Heart left ventricle (tissue), 16 donors: ENCODE results near the gene FAM120AOS. TPM values are rescaled to one million over a fixed set of nuclear protein-coding genes. Genes with fewer than 3 reads are reported as not detected.

Experiments
- ATAC-seq, 4 donors: fragments of 200-7000 bp; cut with Tn5 transposase; one replicate each; pipeline ENCODE4 v1.9.1; 2020 to 2022; ENCODE audit warnings: moderate library complexity in 4 of 4, mild to moderate bottlenecking in 3 of 4, moderate number of reproducible peaks in 1 of 4
- DNase-seq, 5 donors: peaks; one replicate each; pipeline ENCODE4 v3.0.0-alpha.2; 2020
- H3K27ac ChIP-seq, 12 donors: fragments of 200-600 bp; sonication (generic) in 4 of 12; one replicate each; pipeline versions ENCODE4 v1.5.0 to v1.8.0; 2016 to 2022; ENCODE audit warnings: mild to moderate bottlenecking in 2 of 12
- H3K27me3 ChIP-seq, 9 donors: fragments of 200-600 bp; sonication (generic) in 2 of 9; one replicate each; pipeline versions ENCODE4 v1.5.1 to v1.8.0; 2016 to 2022; ENCODE audit warnings: mild to moderate bottlenecking in 3 of 9
- H3K36me3 ChIP-seq, 9 donors: fragments of 200-600 bp; sonication (generic) in 2 of 9; one replicate each; pipeline versions ENCODE4 v1.5.0 to v1.8.0; 2018 to 2022; ENCODE audit warnings: mild to moderate bottlenecking in 2 of 9
- H3K4me1 ChIP-seq, 12 donors: fragments of 200-600 bp; sonication (generic) in 4 of 12; one replicate each; pipeline versions ENCODE4 v1.5.0 to v1.8.0; 2016 to 2022; ENCODE audit warnings: mild to moderate bottlenecking in 3 of 12
- H3K4me3 ChIP-seq, 12 donors: fragments of 200-600 bp; sonication (generic) in 4 of 12; one replicate each; pipeline versions ENCODE4 v1.5.0 to v1.8.0; 2017 to 2022; ENCODE audit warnings: mild to moderate bottlenecking in 9 of 12, moderate library complexity in 4 of 12
- H3K9me3 ChIP-seq, 12 donors: fragments of 200-600 bp; sonication (generic) in 4 of 12; one replicate each; pipeline versions ENCODE4 v1.5.0 to v1.8.0; 2016 to 2022; ENCODE audit warnings: mild to moderate bottlenecking in 1 of 12
- POLR2A ChIP-seq, 2 donors: fragments of 450-650 bp; IDR thresholded peaks; one replicate each; pipeline ENCODE4 v1.6.1; 2017; ENCODE audit warnings: antibody characterized with exemption in 2 of 2, mild to moderate bottlenecking in 2 of 2, moderate library complexity in 2 of 2
- WGBS, 4 donors: extraction: QIAGEN DNeasy Blood & Tissue Kit in 2 of 4; methylation state at CpG; one replicate each; pipeline versions ENCODE4 v1.1.5 to v1.1.7; 2013 to 2018; 5-methylcytosine and 5-hydroxymethylcytosine counted together
- intact Hi-C, 10 donors: fragments of 100-400 bp; cut with DNase I; formaldehyde crosslinking; loops; one replicate each; pipeline versions ENCODE4 v1.11.1 to v1.14.2; 2022
- polyA plus RNA-seq, 2 donors: library from polyadenylated mRNA; stranded (reverse); fragments of 200-250 nt; gene quantifications; one replicate each; pipeline ENCODE4 v1.2.3, GENCODE V29; 2013
- total RNA-seq, 9 donors: library from RNA; depleted of rRNA in 2 of 9; stranded (reverse); fragments of >200 nt in 2 of 9; fragmentation: NEBNext Ultra II Directional in 3 of 9; extraction: Animal tissue kit (Norgen Biotek cat#: 25700) in 3 of 9; gene quantifications; one replicate each; pipeline versions ENCODE4 v1.1.0 to v1.2.4, GENCODE V29; 2016 to 2023
- TF ChIP-seq, protein P1 (sequence below), 12 donors: fragments of 200-600 bp; sonication (generic) in 4 of 12; IDR thresholded peaks; one replicate each; pipeline versions ENCODE4 v1.5.0 to v1.8.0; 2018 to 2022; ENCODE audit warnings: antibody characterized with exemption in 12 of 12, mild to moderate bottlenecking in 5 of 12
- donor health status: ischemic (EF 13 %, LVEDD 7.1; RV severe dilation, severe dysfunction).
- donor health status: healthy with polysubstance abuse.
- donor health status: DM: no; HTN: yes; CAD: no.
- donor health status: DM: no; HTN: no; CAD: no.
- donor health status: ischemic (EF 25% LVEDD 6.9; RV normal size, moderate dysfunction).
- donor health status: ischemic (EF 25% LVEDD 5.7; RV mildly dilated, moderate dysfunction).
- donor health status: healthy.
- donor health status: DM: yes; HTN: yes; CAD: no.
- donor health status: ischemic (EF 35%, LVEDD 5.7; RV mildly dilated, moderate dysfunction).
- donor health status: nonischemic (EF 11% LVEDD 7.7; RV severe dilation, severe dysfunction).
- donor health status: DM: yes; HTN: yes; CAD: no.
- donor health status: PGD.
- donor health status: ischemic (EF 29% LVEDD 5.4; RV normal size, mild dysfunction).
- donor health status: nonischemic (EF 23%, LVEDD 6.1; RV moderate dilation, normal function).

The FAM120AOS gene
- total and polyA plus RNA-seq, 11 donors = 22.2 to 38.8 (median 33.2) TPM

DNA sequence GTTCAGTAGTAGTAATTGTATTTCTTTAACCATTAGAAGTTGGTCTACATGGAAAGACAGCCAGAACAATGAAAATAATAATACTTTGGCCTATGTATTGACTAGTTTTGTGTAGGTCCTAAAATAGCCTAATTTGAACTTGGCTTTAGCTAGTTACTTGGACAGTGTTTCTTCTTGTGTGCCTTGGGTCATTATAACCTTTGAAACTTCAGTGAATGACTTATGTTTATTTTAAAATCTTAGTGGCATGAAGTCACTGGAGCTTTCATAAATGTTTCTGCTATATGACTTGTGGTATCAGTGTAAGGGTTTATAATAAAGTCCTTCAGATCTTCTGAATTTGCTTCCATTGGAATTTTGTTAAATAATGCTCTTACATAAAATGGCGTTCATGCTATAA, 2.6 kb upstream of the FAM120AOS start:
- ATAC-seq = no peak
- DNase-seq = no peak
- TF ChIP-seq, protein P1, sequence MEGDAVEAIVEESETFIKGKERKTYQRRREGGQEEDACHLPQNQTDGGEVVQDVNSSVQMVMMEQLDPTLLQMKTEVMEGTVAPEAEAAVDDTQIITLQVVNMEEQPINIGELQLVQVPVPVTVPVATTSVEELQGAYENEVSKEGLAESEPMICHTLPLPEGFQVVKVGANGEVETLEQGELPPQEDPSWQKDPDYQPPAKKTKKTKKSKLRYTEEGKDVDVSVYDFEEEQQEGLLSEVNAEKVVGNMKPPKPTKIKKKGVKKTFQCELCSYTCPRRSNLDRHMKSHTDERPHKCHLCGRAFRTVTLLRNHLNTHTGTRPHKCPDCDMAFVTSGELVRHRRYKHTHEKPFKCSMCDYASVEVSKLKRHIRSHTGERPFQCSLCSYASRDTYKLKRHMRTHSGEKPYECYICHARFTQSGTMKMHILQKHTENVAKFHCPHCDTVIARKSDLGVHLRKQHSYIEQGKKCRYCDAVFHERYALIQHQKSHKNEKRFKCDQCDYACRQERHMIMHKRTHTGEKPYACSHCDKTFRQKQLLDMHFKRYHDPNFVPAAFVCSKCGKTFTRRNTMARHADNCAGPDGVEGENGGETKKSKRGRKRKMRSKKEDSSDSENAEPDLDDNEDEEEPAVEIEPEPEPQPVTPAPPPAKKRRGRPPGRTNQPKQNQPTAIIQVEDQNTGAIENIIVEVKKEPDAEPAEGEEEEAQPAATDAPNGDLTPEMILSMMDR (IDR thresholded peaks at IDR 0.05) = no peak
- peaks cover 2 to 72% (median 46%) of the 10 kb centered on the region in 12 donors for H3K4me1 ChIP-seq
- 93 to 96% (median 95%) methylated on average over 1 of the region's 1 CpG for WGBS, 4 donors
- H3K4me3 ChIP-seq = no peak overlapping the region
- no peaks in the 10 kb centered on the region for H3K9me3 ChIP-seq
- peak overlapping the region in 9 of 12 donors; percentile 7 to 97 (median 30) for H3K27ac ChIP-seq
- H3K27me3 ChIP-seq = no peaks in the 10 kb centered on the region
- intact Hi-C loops = loop anchor here in 5 of 10 donors (5.0 to 10.0 kb wide), 6 partner anchors 46 to 321 kb away; partner anchors contain the start of gene NINJ1 (in 1 of the 5)
- H3K36me3 ChIP-seq = no peaks in the 10 kb centered on the region

DNA sequence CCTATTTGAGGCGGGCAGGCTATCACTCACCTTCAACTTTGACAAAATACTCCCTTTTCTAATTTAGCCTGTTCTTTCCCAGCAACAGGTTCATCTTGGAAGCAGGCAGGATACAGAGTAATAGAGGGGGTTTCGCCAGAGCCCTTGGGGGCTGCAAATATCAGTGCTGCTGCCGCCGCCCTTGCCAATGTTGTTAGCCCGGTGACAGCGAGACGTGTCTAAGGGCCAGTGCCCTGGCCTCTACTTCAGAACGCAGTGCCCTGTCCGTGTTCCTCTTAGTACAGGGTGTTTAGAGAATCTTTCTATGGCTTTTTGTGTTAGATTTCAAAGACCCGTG, 703 bp downstream of the FAM120AOS start:
- H3K27ac ChIP-seq = peak overlapping the region; percentile 77 to 97 (median 96)
- peak overlapping the region; percentile 68 to 99 (median 93) for H3K4me3 ChIP-seq
- 0 to 1% (median 0%) methylated on average over 10 of the region's 10 CpGs for WGBS, 4 donors
- DNase-seq (peak in 4 of 5 donors; percentile 25 to 59 (median 35)), ATAC-seq (peak; percentile 8 to 45 (median 36))
- no peaks in the 10 kb centered on the region for H3K27me3 ChIP-seq
- intact Hi-C loops = loop anchor here in 9 of 10 donors (1.0 to 10.0 kb wide), 11 partner anchors 50 to 355 kb away; partner anchors contain the start of genes CARD19 (in 2 of the 9) and NINJ1 (in 1 of the 9)
- H3K4me1 ChIP-seq = peaks cover 0 to 60% (median 41%) of the 10 kb centered on the region in 12 donors
- peaks cover 0 to 25% (median 22%) of the 10 kb centered on the region in 9 donors for H3K36me3 ChIP-seq
- no peaks in the 10 kb centered on the region for H3K9me3 ChIP-seq
- TF ChIP-seq POLR2A (IDR thresholded peaks at IDR 0.05) = no peak
- TF ChIP-seq, protein P1 (IDR thresholded peaks at IDR 0.05) = no peak

GRCh38 chr9:93451849-93452709, 1.3 kb downstream of the FAM120AOS start:
- ATAC-seq = peak in 3 of 4 donors; percentile 11 to 29 (median 25)
- TF ChIP-seq POLR2A (IDR thresholded peaks at IDR 0.05) = no peak
- TF ChIP-seq, protein P1 (IDR thresholded peaks at IDR 0.05) = peak in 2 of 12 donors; percentile 22 to 25
- intact Hi-C loops = loop anchor here in 9 of 10 donors (1.0 to 10.0 kb wide), 11 partner anchors 50 to 355 kb away; partner anchors contain the start of genes CARD19 (in 2 of the 9) and NINJ1 (in 1 of the 9)
- peak overlapping the region; percentile 77 to 97 (median 96) for H3K27ac ChIP-seq
- no peaks in the 10 kb centered on the region for H3K27me3 ChIP-seq
- no peaks in the 10 kb centered on the region for H3K9me3 ChIP-seq
- peak overlapping the region; percentile 68 to 99 (median 93) for H3K4me3 ChIP-seq
- H3K4me1 ChIP-seq = peaks cover 0 to 54% (median 41%) of the 10 kb centered on the region in 12 donors
- WGBS, 4 donors = 0 to 1% (median 0%) methylated on average over 29 to 92 of the region's 92 CpGs
- DNase-seq = peak; percentile 51 to 80 (median 57)
- peaks cover 0 to 31% (median 28%) of the 10 kb centered on the region in 9 donors for H3K36me3 ChIP-seq
